Panc1 (cell line): ENCODE results near the gene SEMA3B. TPM values are rescaled to one million over a fixed set of nuclear protein-coding genes. Genes with fewer than 3 reads are reported as not detected.

Experiments used
- ATAC-seq: fragments of 200-7000 bp; cut with Tn5 transposase; 2 replicates; pipeline ENCODE4 v1.9.1; 2020; ENCODE audit warnings: mild to moderate bottlenecking, moderate library complexity
- BruUV-seq: library from RNA; stranded (reverse); fragments of 400-500 nt; replicated peaks from 2 replicates; lab custom pipeline; 2021; lab: Mats Ljungman, UMichigan
- CTCF ChIA-PET: fragments of 300-600 bp; sonication (Branson Sonifier 250); formaldehyde crosslinking; loops from one replicate; lab custom pipeline; 2022; ENCODE audit warnings: antibody characterized with exemption; lab: Charles Lee
- POLR2A ChIA-PET: fragments of 300-600 bp; sonication (Branson Sonifier 250); formaldehyde crosslinking; loops from one replicate; lab custom pipeline; 2022; ENCODE audit warnings: antibody characterized with exemption; lab: Charles Lee
- DNase-seq: peaks from one replicate; pipeline ENCODE4 v3.0.0-alpha.2; 2010; ENCODE audit warnings: low read depth, low spot score
- H3K27ac ChIP-seq: 2 replicates; pipeline ENCODE4 v1.5.1; 2011; ENCODE audit warnings: mild to moderate bottlenecking, low read length, inconsistent platforms
- H3K27me3 ChIP-seq: fragments of 200-500 bp; sonication (Bioruptor generic); 2 replicates; pipeline ENCODE4 v1.6.0; 2014; ENCODE audit warnings: low read length, inconsistent platforms; ENCODE audit not compliant: control insufficient read depth, insufficient read depth
- H3K36me3 ChIP-seq: fragments of 200-500 bp; sonication (Bioruptor generic); 2 replicates; pipeline ENCODE4 v1.5.1; 2014; ENCODE audit warnings: inconsistent platforms, mild to moderate bottlenecking, low read length, moderate library complexity; ENCODE audit not compliant: control insufficient read depth, insufficient read depth
- H3K4me1 ChIP-seq: 2 replicates; pipeline ENCODE4 v1.5.1; 2011; ENCODE audit warnings: inconsistent platforms, mild to moderate bottlenecking, low read length, moderate library complexity; ENCODE audit not compliant: control insufficient read depth, insufficient read depth
- H3K4me3 ChIP-seq, 2 experiments: 2 replicates each; pipeline ENCODE4 v1.5.1; 2011 to 2012; ENCODE audit warnings: low read depth in 2 of 2, low read length in 2 of 2, mild to moderate bottlenecking in 2 of 2, inconsistent platforms in 1 of 2, moderate library complexity in 1 of 2
- H3K9me3 ChIP-seq: fragments of 200-500 bp; sonication (Bioruptor generic); 2 replicates; pipeline ENCODE4 v1.5.1; 2014; ENCODE audit warnings: low read depth, mild to moderate bottlenecking, inconsistent platforms, low read length, moderate library complexity; ENCODE audit not compliant: control insufficient read depth, insufficient read depth
- CTCF ChIP-seq: fragments of 450-650 bp; IDR thresholded peaks from 2 replicates; pipeline ENCODE4 v1.5.1; 2017; ENCODE audit warnings: mild to moderate bottlenecking
- POLR2AphosphoS5 ChIP-seq: IDR thresholded peaks from 2 replicates; pipeline ENCODE4 v1.6.1; 2012; ENCODE audit warnings: mild to moderate bottlenecking, low read depth, low read length, moderate library complexity
- REST ChIP-seq, 2 experiments: IDR thresholded peaks; 2 replicates each; pipeline ENCODE4 v1.6.1; 2011 to 2012; ENCODE audit warnings: low read depth in 2 of 2, control low read depth in 1 of 2, low read length in 1 of 2, mild to moderate bottlenecking in 1 of 2, moderate library complexity in 1 of 2; ENCODE audit not compliant: insufficient read depth in 1 of 2
- SIN3A ChIP-seq: IDR thresholded peaks from 2 replicates; pipeline ENCODE4 v1.6.1; 2012; ENCODE audit warnings: low read depth, mild to moderate bottlenecking, low read length, moderate library complexity, borderline replicate concordance; ENCODE audit not compliant: insufficient read depth
- TCF7L2 ChIP-seq: IDR thresholded peaks from 2 replicates; pipeline ENCODE4 v1.6.1; 2011; ENCODE audit warnings: mild to moderate bottlenecking, low read depth, low read length, inconsistent platforms
- in situ Hi-C: cut with HindIII; loops from 2 replicates; pipeline ENCODE4 v1.10.0; 2016; ENCODE audit warnings: low sequenced_read_pairs, low pct_unique_long_range_greater_than_20kb
- intact Hi-C: fragments of 100-400 bp; cut with micrococcal nuclease; formaldehyde crosslinking; loops from one replicate; pipeline ENCODE4 v1.10.0; 2022; ENCODE audit not compliant: unreplicated experiment
- total RNA-seq: library from RNA; stranded (reverse); gene quantifications from one replicate; pipeline ENCODE4 v1.2.1, GENCODE V29; 2021; ENCODE audit not compliant: unreplicated experiment

Gene SEMA3B
- total RNA-seq, 1 experiment from 2014 or later, result 1.4 TPM

GRCh38 chr3:50321336-50322114, 52.6 kb downstream of the SEMA3B start:
- POLR2A ChIA-PET, result no interaction called here

GRCh38 chr3:50322115-50322385, 53.1 kb downstream of the SEMA3B start:
- POLR2A ChIA-PET, result no interaction called here
- ATAC-seq (0 out of 2 replicates have a peak, but pooled peaks have one; percentile 2), DNase-seq (no peak)
- intact Hi-C loops, result no loop called here
- Histone ChIP-seq H3K27me3 (no peaks in the 10 kb centered on the region), H3K36me3 (no peaks in the 10 kb centered on the region; the same call in 1 of the 2 replicates), H3K27ac (peak overlapping the region; percentile 92), H3K4me3 (peak overlapping the region; percentile 82 to 93), H3K4me1 (peaks cover 27% of the 10 kb centered on the region), H3K9me3 (no peaks in the 10 kb centered on the region)
- CTCF ChIA-PET, result no interaction called here
- in situ Hi-C loops, result no loop called here
- BruUV-seq, result no TSS peak
- no peak for TF ChIP-seq POLR2AphosphoS5
- TF ChIP-seq REST (IDR thresholded peaks at IDR 0.05; ENCODE audit: insufficient read depth in 1 of 2, low read depth in 2 of 2, low read length in 1 of 2), result no peak
- TF ChIP-seq TCF7L2, result no peak
- no peak for TF ChIP-seq CTCF
- TF ChIP-seq SIN3A, result no peak

More at GRCh38 chr3:50321336-50322114, 52.6 kb downstream of the SEMA3B start:
- H3K4me3 ChIP-seq, result peak overlapping the region; percentile 82 to 93
- TF ChIP-seq CTCF (peak; percentile 78), REST (IDR thresholded peaks at IDR 0.05; ENCODE audit: insufficient read depth in 1 of 2, low read depth in 2 of 2, low read length in 1 of 2) (no peak), POLR2AphosphoS5 (peak; percentile 65; the same call in 1 of the 2 replicates)
- H3K27me3 ChIP-seq, result no peaks in the 10 kb centered on the region
- DNase-seq (no peak), ATAC-seq (peak; percentile 91)
- H3K27ac ChIP-seq, result peak overlapping the region; percentile 92
- intact Hi-C loops (no loop called here), in situ Hi-C loops (no loop called here)
- peaks cover 23% of the 10 kb centered on the region for H3K4me1 ChIP-seq
- H3K36me3 ChIP-seq, result no peaks in the 10 kb centered on the region; the same call in 1 of the 2 replicates
- CTCF ChIA-PET, result interaction anchor here (0.6 kb wide), 4 partner anchors 28 to 1617 kb away, joined by 3 to 9 read pairs (median 3); no protein-coding TSS in a partner anchor
- no TSS peak for BruUV-seq
- no peaks in the 10 kb centered on the region for H3K9me3 ChIP-seq
